Measurements from ENCODE around the gene ZRANB2.

GRCh38 chr1:71097428-71097827 lies 16.6 kb upstream of the ZRANB2 start:
- TF ChIP-seq GATA2 (IDR thresholded peaks at IDR 0.05; ENCODE audit: low read depth, low read length) (no peak), GATA3 (IDR thresholded peaks at IDR 0.05; ENCODE audit: low read depth, low read length) (no peak)
